ENCODE results near the gene KCNC1. TPM values are rescaled to one million over a fixed set of nuclear protein-coding genes. Genes with fewer than 3 reads are reported as not detected.

KCNC1 gene
- total RNA-seq, 2 experiments from 2014 or later, result not detected

DNA sequence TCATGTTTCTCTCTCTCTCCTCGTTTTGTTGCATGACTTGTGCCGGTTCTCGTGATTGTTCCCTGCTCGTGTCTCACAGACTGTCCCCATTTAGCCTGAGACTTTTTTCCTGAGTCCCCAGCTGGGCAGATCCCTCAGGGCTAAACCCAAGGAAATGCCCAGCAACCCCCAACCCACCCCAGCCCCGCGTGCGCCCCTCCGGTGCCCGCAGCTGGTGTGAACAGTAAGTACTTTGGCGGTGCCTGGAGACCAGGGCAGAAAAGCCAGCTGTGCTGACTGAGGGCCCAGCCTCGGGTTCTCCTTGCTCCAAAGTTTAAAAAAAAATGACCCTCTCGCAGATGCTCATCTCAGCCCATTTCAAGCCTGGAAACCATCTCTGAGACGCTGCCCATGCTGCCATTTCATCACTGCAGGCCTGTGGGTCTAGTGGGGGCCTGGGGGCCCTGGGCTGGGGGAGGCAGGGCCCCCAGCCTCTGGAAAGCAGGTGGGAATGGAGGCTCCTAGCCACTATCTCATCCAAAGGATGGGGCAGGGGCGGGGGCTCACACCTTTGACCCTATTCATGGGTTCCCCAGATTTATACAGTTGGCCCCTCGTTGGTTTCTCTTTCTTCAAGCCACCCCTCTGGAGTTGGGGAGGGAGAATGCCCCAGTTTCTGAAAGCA is 41.8 kb downstream of the KCNC1 start:
- no peaks in the 10 kb centered on the region for H3K27me3 Mint-ChIP-seq
- no peak overlapping the region for H3K4me3 Mint-ChIP-seq
- no peaks in the 10 kb centered on the region for H3K9me3 Mint-ChIP-seq
- no peak overlapping the region for H3K27ac Mint-ChIP-seq
- DNase-seq, result no peak
- ChIA-PET CTCF (no interaction called here), POLR2A (no interaction called here)
- no peaks in the 10 kb centered on the region for H3K36me3 Mint-ChIP-seq
- intact Hi-C loops (cut with micrococcal nuclease), result no loop called here
- no peaks in the 10 kb centered on the region for H3K4me1 Mint-ChIP-seq (ENCODE audit: low read depth)

DNA sequence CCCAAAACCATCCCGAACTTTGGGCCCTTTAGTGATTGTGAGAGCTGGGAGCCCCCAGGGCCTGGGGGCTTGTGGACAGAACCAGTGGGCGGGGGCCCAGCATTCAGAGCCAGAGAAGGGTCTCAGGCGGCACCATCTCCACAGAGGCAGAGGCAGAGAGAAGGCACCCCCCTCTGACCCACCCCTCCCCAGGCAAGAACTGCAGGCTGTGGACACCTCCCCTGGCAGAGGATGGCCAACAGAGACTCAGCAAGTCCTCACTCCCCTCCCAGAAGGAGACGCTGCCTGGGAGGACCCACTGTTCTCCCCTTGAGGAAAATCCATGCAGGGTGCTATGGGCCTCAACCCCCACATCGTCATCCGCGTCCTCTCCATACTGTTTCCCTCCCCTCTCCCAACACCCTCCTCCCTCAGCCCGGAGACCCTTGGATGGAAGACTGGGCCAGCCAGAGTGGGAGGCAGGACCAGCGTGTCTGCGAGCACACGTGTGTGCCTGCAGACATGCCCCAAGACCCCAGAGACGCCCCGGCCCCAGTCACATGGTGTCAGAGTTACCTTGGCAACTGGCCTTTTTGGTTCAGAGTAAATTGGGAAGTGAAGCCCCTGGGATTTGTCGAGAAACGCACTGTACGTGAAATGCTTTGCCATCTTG is 42.6 kb downstream of the KCNC1 start:
- ChIA-PET POLR2A (no interaction called here), CTCF (no interaction called here)
- Mint-ChIP-seq H3K9me3 (no peaks in the 10 kb centered on the region), H3K36me3 (no peaks in the 10 kb centered on the region), H3K27me3 (no peaks in the 10 kb centered on the region), H3K4me1 (ENCODE audit: low read depth) (no peaks in the 10 kb centered on the region), H3K27ac (no peak overlapping the region), H3K4me3 (no peak overlapping the region)
- intact Hi-C loops (cut with micrococcal nuclease), result no loop called here
- no peak for DNase-seq

- DNase-seq, result no peak
- H3K9me3 Mint-ChIP-seq, result no peaks in the 10 kb centered on the region
- H3K27me3 Mint-ChIP-seq, result no peaks in the 10 kb centered on the region
- H3K36me3 Mint-ChIP-seq, result no peaks in the 10 kb centered on the region
- H3K4me3 Mint-ChIP-seq, result no peak overlapping the region
- H3K4me1 Mint-ChIP-seq (ENCODE audit: low read depth), result no peaks in the 10 kb centered on the region
- no peak overlapping the region for H3K27ac Mint-ChIP-seq
- CTCF ChIA-PET, result no interaction called here
- POLR2A ChIA-PET, result no interaction called here
- intact Hi-C loops (cut with micrococcal nuclease), result no loop called here
Observed at GRCh38 chr11:17777738-17778091, 43.1 kb downstream of the KCNC1 start.

- Mint-ChIP-seq H3K27me3 (no peaks in the 10 kb centered on the region), H3K27ac (no peak overlapping the region), H3K4me3 (no peak overlapping the region), H3K36me3 (no peaks in the 10 kb centered on the region), H3K4me1 (ENCODE audit: low read depth) (no peaks in the 10 kb centered on the region), H3K9me3 (no peaks in the 10 kb centered on the region)
- POLR2A ChIA-PET, result no interaction called here
- intact Hi-C loops (cut with micrococcal nuclease), result no loop called here
- CTCF ChIA-PET, result no interaction called here
- DNase-seq, result no peak
Observed at GRCh38 chr11:17778352-17778751, 43.8 kb downstream of the KCNC1 start.

- H3K27ac Mint-ChIP-seq, result no peak overlapping the region
- H3K4me1 Mint-ChIP-seq (ENCODE audit: low read depth), result no peaks in the 10 kb centered on the region
- CTCF ChIA-PET, result interaction anchor here (0.6 to 0.7 kb wide), 2 partner anchors 10 to 1129 kb away, joined by 3 read pairs; no protein-coding TSS in a partner anchor
- no peaks in the 10 kb centered on the region for H3K27me3 Mint-ChIP-seq
- no peak for DNase-seq
- no peaks in the 10 kb centered on the region for H3K36me3 Mint-ChIP-seq
- POLR2A ChIA-PET, result no interaction called here
- intact Hi-C loops (cut with micrococcal nuclease), result no loop called here
- H3K4me3 Mint-ChIP-seq, result no peak overlapping the region
- no peaks in the 10 kb centered on the region for H3K9me3 Mint-ChIP-seq
Observed at GRCh38 chr11:17778956-17779860, 44.6 kb downstream of the KCNC1 start.

DNA sequence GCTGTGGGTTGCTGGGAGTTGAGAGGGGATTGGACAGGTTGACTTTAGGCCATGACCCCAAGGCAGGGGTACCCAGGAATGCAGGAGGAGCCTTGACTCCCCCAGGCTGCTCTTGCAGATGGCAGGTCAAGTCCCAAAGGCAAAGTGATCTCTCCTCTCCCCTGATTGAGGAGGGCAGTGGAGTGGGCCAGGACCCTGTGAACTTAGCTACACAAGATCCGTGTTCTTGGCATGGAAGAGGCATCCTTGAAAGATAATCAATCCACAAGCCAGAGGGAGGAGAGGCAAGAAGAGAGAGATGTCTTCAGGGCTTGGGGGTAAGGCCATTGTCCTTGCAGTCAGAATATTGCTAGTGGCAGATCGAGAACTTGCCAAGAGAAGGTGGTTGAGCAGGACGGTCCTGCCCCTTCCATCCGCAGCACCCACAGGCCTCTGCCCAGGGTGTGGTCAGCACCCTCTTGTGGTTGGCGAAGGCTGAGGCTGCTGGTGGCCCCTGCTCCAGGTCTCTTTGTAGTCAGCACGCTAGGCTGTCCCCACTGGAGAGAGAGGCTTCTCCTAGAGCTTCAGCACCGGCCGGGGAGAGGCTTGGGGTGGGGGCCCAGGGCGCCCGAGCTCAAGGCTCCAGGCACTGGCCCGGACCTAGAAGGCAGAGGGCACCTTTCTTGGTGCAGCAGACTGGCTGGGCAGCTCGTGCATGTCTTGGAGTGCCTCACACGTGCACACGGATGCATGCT is 45.4 kb downstream of the KCNC1 start:
- H3K27ac Mint-ChIP-seq, result no peak overlapping the region
- H3K9me3 Mint-ChIP-seq, result no peaks in the 10 kb centered on the region
- intact Hi-C loops (cut with micrococcal nuclease), result no loop called here
- POLR2A ChIA-PET, result no interaction called here
- no peaks in the 10 kb centered on the region for H3K4me1 Mint-ChIP-seq (ENCODE audit: low read depth)
- DNase-seq, result no peak
- no peaks in the 10 kb centered on the region for H3K36me3 Mint-ChIP-seq
- CTCF ChIA-PET, result interaction anchor here (0.7 kb wide), 1 partner anchor 1129 kb away, joined by 3 read pairs; no protein-coding TSS in a partner anchor
- no peaks in the 10 kb centered on the region for H3K27me3 Mint-ChIP-seq
- H3K4me3 Mint-ChIP-seq, result no peak overlapping the region

DNA sequence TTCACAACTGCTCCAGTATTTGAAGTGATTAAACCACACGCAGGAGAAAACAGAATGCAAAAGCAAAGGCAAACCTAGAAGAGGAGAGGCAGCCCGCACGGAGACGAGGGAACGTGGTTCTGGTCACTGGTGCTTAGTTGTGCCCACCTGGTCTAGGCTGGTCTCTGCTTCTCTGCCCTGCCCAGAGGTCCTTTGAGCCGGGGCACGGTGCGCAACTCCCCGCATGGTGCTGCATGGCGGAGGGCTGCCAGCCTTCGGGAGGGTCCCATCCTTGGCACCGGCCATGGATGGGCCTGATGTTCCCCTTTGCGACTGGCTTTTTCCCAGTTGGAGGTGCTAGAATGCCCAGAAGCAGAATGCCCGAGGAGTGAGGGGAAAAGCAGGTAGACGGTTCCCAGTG is 46.1 kb downstream of the KCNC1 start:
- Mint-ChIP-seq H3K4me3 (no peak overlapping the region), H3K9me3 (no peaks in the 10 kb centered on the region), H3K36me3 (no peaks in the 10 kb centered on the region), H3K27me3 (no peaks in the 10 kb centered on the region), H3K27ac (no peak overlapping the region), H3K4me1 (ENCODE audit: low read depth) (no peaks in the 10 kb centered on the region)
- POLR2A ChIA-PET, result no interaction called here
- CTCF ChIA-PET, result no interaction called here
- intact Hi-C loops (cut with micrococcal nuclease), result no loop called here
- DNase-seq, result no peak

- H3K9me3 Mint-ChIP-seq, result no peaks in the 10 kb centered on the region
- H3K27ac Mint-ChIP-seq, result no peak overlapping the region
- ChIA-PET POLR2A (no interaction called here), CTCF (no interaction called here)
- intact Hi-C loops (cut with micrococcal nuclease), result no loop called here
- no peak overlapping the region for H3K4me3 Mint-ChIP-seq
- H3K36me3 Mint-ChIP-seq, result no peaks in the 10 kb centered on the region
- peak; percentile 3 for DNase-seq
- no peaks in the 10 kb centered on the region for H3K27me3 Mint-ChIP-seq
- H3K4me1 Mint-ChIP-seq (ENCODE audit: low read depth), result no peaks in the 10 kb centered on the region
Observed at GRCh38 chr11:17781221-17781620, 46.6 kb downstream of the KCNC1 start.

- POLR2A ChIA-PET, result no interaction called here
- Mint-ChIP-seq H3K9me3 (no peaks in the 10 kb centered on the region), H3K4me1 (ENCODE audit: low read depth) (no peaks in the 10 kb centered on the region), H3K4me3 (no peak overlapping the region), H3K27me3 (no peaks in the 10 kb centered on the region), H3K36me3 (no peaks in the 10 kb centered on the region), H3K27ac (no peak overlapping the region)
- DNase-seq, result no peak
- intact Hi-C loops (cut with micrococcal nuclease), result no loop called here
- CTCF ChIA-PET, result no interaction called here
Observed at GRCh38 chr11:17781626-17782025, 47.0 kb downstream of the KCNC1 start.

DNA sequence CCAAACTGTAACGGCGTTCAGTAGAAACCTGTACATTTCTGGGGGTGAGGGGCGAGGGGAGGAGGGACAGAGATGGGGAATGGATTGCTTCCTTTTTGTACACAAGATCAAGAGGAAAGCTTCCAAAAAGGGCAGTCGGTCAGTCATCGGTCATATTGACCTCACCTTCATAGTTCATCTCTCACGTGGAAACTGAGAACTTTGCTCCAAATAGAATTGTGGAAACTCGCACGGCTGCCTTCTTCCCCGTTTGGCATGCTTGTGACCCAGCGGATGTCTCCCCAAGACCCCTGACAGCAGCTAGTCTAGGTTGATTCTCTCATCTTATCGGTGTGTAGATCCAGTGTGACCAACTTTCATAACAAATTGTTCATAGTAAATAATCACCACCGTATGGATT is 47.6 kb downstream of the KCNC1 start:
- intact Hi-C loops (cut with micrococcal nuclease), result no loop called here
- Mint-ChIP-seq H3K27ac (no peak overlapping the region), H3K9me3 (no peaks in the 10 kb centered on the region), H3K27me3 (no peaks in the 10 kb centered on the region), H3K4me3 (no peak overlapping the region), H3K4me1 (ENCODE audit: low read depth) (no peaks in the 10 kb centered on the region), H3K36me3 (no peaks in the 10 kb centered on the region)
- ChIA-PET CTCF (no interaction called here), POLR2A (no interaction called here)
- peak; percentile 1 for DNase-seq

GRCh38 chr11:17782603-17783337 is 48.2 kb downstream of the KCNC1 start:
- intact Hi-C loops (cut with micrococcal nuclease), result no loop called here
- ChIA-PET POLR2A (no interaction called here), CTCF (no interaction called here)
- Mint-ChIP-seq H3K9me3 (no peaks in the 10 kb centered on the region), H3K4me1 (ENCODE audit: low read depth) (no peaks in the 10 kb centered on the region), H3K27ac (no peak overlapping the region), H3K36me3 (peaks cover 2% of the 10 kb centered on the region), H3K4me3 (no peak overlapping the region), H3K27me3 (no peaks in the 10 kb centered on the region)
- no peak for DNase-seq

DNA sequence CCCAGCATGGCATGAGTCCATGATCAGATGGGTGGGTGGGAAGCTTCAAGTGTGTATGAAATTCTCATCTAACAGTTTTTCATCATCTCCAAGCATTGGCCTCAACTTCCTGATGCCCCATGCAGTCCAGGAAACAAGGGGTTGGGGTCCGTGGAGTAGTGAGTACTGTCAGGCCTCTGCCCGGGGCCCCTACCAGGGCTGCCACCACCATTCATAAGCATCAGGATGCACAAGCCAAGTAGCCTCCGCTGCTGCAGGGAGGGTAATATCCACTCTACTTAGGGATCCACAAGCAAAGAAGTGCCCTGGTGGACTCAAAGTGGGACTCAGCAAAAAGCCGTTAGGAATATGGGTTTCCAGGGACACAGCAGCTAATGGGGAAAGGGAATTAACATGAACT is 49.3 kb downstream of the KCNC1 start:
- no peak for DNase-seq
- Mint-ChIP-seq H3K27ac (no peak overlapping the region), H3K27me3 (no peaks in the 10 kb centered on the region), H3K36me3 (peaks cover 2% of the 10 kb centered on the region), H3K4me1 (ENCODE audit: low read depth) (no peaks in the 10 kb centered on the region), H3K4me3 (no peak overlapping the region), H3K9me3 (no peaks in the 10 kb centered on the region)
- intact Hi-C loops (cut with micrococcal nuclease), result no loop called here
- CTCF ChIA-PET, result no interaction called here
- POLR2A ChIA-PET, result no interaction called here

Measured in activated CD4-positive, alpha-beta memory T cell treated with anti-CD3 and anti-CD28 coated beads for 36 hours (primary cell).